ENCODE data around the gene CEP41.

Gene CEP41

GRCh38 chr7:130352194-130353074, 88.4 kb downstream of the CEP41 start:
- no peak overlapping the region for H3K4me3 ChIP-seq (ENCODE audit: low read depth, low read length)
- TF ChIP-seq CTCF (IDR thresholded peaks at IDR 0.05; ENCODE audit: borderline replicate concordance, insufficient read depth, low read depth, low read length) = no peak

GRCh38 chr7:130351791-130352090, 89.1 kb downstream of the CEP41 start:
- H3K4me3 ChIP-seq (ENCODE audit: low read depth, low read length) = no peak overlapping the region
- no peak for TF ChIP-seq CTCF (IDR thresholded peaks at IDR 0.05; ENCODE audit: borderline replicate concordance, insufficient read depth, low read depth, low read length)

- TF ChIP-seq CTCF (IDR thresholded peaks at IDR 0.05; ENCODE audit: borderline replicate concordance, insufficient read depth, low read depth, low read length) = no peak
- no peak overlapping the region for H3K4me3 ChIP-seq (ENCODE audit: low read depth, low read length)
These were observed 89.6 kb downstream of the CEP41 start for GRCh38 chr7:130350945-130351790.

GRCh38 chr7:130349911-130350782, 90.7 kb downstream of the CEP41 start:
- no peak overlapping the region for H3K4me3 ChIP-seq (ENCODE audit: low read depth, low read length)
- TF ChIP-seq CTCF (IDR thresholded peaks at IDR 0.05; ENCODE audit: borderline replicate concordance, insufficient read depth, low read depth, low read length) = no peak

- H3K4me3 ChIP-seq (ENCODE audit: low read depth, low read length) = no peak overlapping the region
- TF ChIP-seq CTCF (IDR thresholded peaks at IDR 0.05; ENCODE audit: borderline replicate concordance, insufficient read depth, low read depth, low read length) = no peak
These were observed 93.9 kb downstream of the CEP41 start for GRCh38 chr7:130346941-130347340.

GRCh38 chr7:130346177-130346905, 94.5 kb downstream of the CEP41 start:
- H3K4me3 ChIP-seq (ENCODE audit: low read depth, low read length) = no peak overlapping the region
- no peak for TF ChIP-seq CTCF (IDR thresholded peaks at IDR 0.05; ENCODE audit: borderline replicate concordance, insufficient read depth, low read depth, low read length)

Data from GM12875 (cell line).